MCF 10A (cell line): ENCODE measurements around the gene CSNK2A2. TPM values are rescaled to one million over a fixed set of nuclear protein-coding genes. Genes with fewer than 3 reads are reported as not detected.

Experiments
- BruUV-seq: library from RNA; stranded (reverse); fragments of 400-500 nt; replicated peaks from 2 replicates; lab custom pipeline; 2021; lab: Mats Ljungman, UMichigan
- CTCF ChIA-PET: fragments of 300-600 bp; sonication (Branson Sonifier 250); formaldehyde crosslinking; extraction: SDS; loops from one replicate; lab custom pipeline; 2021; ENCODE audit warnings: antibody characterized with exemption, inconsistent platforms; lab: Yijun Ruan, JAX
- POLR2A ChIA-PET: fragments of 300-600, 350-650 bp; sonication (Branson Sonifier 250); formaldehyde crosslinking; extraction: SDS; loops from one replicate; lab custom pipeline; 2020; ENCODE audit warnings: antibody characterized with exemption, inconsistent platforms; lab: Yijun Ruan, JAX
- DNase-seq: peaks from one replicate; pipeline ENCODE4 v3.0.0-alpha.2; 2018; ENCODE audit not compliant: unreplicated experiment
- H3K27ac Mint-ChIP-seq: one replicate; pipeline ENCODE4 v1.8.0; 2022; ENCODE audit warnings: mild to moderate bottlenecking, low read depth, mixed read lengths; ENCODE audit not compliant: unreplicated experiment
- H3K27me3 Mint-ChIP-seq: one replicate; pipeline ENCODE4 v1.8.0; 2022; ENCODE audit warnings: mixed read lengths; ENCODE audit not compliant: insufficient read depth, unreplicated experiment
- H3K36me3 Mint-ChIP-seq: one replicate; pipeline ENCODE4 v1.8.0; 2022; ENCODE audit warnings: mild to moderate bottlenecking, moderate library complexity, mixed read lengths; ENCODE audit not compliant: insufficient read depth, unreplicated experiment
- H3K4me1 Mint-ChIP-seq: one replicate; pipeline ENCODE4 v1.8.0; 2022; ENCODE audit warnings: mixed read lengths; ENCODE audit not compliant: insufficient read depth, unreplicated experiment
- H3K4me3 Mint-ChIP-seq: one replicate; pipeline ENCODE4 v1.8.0; 2022; ENCODE audit warnings: mild to moderate bottlenecking, moderate library complexity, mixed read lengths; ENCODE audit not compliant: unreplicated experiment
- H3K9me3 Mint-ChIP-seq: one replicate; pipeline ENCODE4 v1.8.0; 2022; ENCODE audit warnings: mixed read lengths; ENCODE audit not compliant: unreplicated experiment
- intact Hi-C: fragments of 100-400 bp; cut with micrococcal nuclease; formaldehyde crosslinking; loops from 2 replicates; pipeline ENCODE4 v1.14.1; 2022
- total RNA-seq: library from RNA; stranded (reverse); gene quantifications from 2 replicates; pipeline ENCODE4 v1.2.3, GENCODE V29; 2022
- TF ChIP-seq, protein P1 (sequence below): fragments of 200-600 bp; IDR thresholded peaks from one replicate; pipeline ENCODE4 v1.8.0; 2022; ENCODE audit warnings: antibody characterized with exemption, mild to moderate bottlenecking; ENCODE audit not compliant: unreplicated experiment

The CSNK2A2 gene
- total RNA-seq, 1 experiment from 2014 or later, result 97.2 TPM

DNA sequence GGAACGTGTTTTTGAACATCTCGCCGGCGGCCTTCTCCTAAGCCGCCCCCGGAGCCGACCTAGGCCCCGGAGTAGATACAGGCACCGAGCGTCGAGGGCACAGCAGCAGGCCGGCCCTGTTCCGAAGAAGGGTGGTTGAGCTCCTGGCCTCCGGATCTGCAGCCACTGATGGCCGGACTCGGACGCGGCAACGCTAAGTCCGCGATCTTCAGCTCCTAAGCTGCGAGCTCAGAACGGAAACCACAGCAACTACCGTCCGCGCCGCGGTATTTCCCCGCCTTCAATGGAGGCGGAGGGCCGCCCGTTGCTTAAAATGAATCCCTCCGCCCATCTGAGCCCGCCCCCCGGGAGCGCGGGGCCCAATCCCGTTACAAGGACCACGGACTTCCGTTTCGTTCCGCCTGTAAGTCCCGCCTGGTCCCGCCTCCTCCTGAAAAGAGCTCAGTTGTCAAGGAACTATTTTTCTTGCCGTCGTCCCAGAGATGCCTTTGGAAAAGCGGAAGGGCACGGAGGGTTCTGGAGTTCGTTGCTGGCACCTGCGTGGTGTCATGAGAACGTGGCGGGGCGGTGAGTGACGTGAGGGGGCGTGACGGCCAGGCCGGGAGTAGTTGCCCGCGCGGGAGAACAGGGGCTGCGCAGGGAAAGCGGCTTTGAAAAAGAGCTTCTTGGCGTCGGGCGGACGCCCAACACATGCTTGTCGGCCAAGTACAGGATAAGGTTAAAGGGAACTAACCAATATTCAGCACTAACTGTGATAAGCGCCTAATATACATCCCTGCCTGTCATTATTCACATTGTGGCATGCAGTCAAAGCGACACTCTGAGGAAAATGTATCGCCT lies 68.6 kb downstream of the CSNK2A2 start, which contains the start of gene CFAP20:
Gene CFAP20 (minus strand): TSS at position 285 of the 840 bp plus-strand sequence. CDS start 266 bp downstream, at position 19.
- peak within 1 kb of the TSS; percentile 94 for H3K27ac Mint-ChIP-seq
- intact Hi-C loops, result loop anchor here (5.0 to 10.0 kb wide), 2 partner anchors 232 to 525 kb away; no protein-coding TSS in a partner anchor
- DNase-seq, result peak; percentile 100
- TF ChIP-seq, protein P1, sequence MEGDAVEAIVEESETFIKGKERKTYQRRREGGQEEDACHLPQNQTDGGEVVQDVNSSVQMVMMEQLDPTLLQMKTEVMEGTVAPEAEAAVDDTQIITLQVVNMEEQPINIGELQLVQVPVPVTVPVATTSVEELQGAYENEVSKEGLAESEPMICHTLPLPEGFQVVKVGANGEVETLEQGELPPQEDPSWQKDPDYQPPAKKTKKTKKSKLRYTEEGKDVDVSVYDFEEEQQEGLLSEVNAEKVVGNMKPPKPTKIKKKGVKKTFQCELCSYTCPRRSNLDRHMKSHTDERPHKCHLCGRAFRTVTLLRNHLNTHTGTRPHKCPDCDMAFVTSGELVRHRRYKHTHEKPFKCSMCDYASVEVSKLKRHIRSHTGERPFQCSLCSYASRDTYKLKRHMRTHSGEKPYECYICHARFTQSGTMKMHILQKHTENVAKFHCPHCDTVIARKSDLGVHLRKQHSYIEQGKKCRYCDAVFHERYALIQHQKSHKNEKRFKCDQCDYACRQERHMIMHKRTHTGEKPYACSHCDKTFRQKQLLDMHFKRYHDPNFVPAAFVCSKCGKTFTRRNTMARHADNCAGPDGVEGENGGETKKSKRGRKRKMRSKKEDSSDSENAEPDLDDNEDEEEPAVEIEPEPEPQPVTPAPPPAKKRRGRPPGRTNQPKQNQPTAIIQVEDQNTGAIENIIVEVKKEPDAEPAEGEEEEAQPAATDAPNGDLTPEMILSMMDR, result no peak
- POLR2A ChIA-PET, result interaction anchor here (0.6 to 6.8 kb wide), 32 partner anchors 8 to 1578 kb away, joined by 3 to 68 read pairs (median 4); partner anchors contain the start of genes CSNK2A2, MMP15, USB1 and ZNF319
- no peaks in the 10 kb centered on the region for H3K36me3 Mint-ChIP-seq
- H3K9me3 Mint-ChIP-seq, result no peaks in the 10 kb centered on the region
- H3K4me1 Mint-ChIP-seq, result peaks cover 25% of the 10 kb centered on the region
- CTCF ChIA-PET, result interaction anchor here (0.5 to 5.7 kb wide), 12 partner anchors 8 to 665 kb away, joined by 3 to 52 read pairs (median 3); no protein-coding TSS in a partner anchor
- peak within 1 kb of the TSS; percentile 92 for H3K4me3 Mint-ChIP-seq
- no TSS peak for BruUV-seq
- H3K27me3 Mint-ChIP-seq, result no peaks in the 10 kb centered on the region

DNA sequence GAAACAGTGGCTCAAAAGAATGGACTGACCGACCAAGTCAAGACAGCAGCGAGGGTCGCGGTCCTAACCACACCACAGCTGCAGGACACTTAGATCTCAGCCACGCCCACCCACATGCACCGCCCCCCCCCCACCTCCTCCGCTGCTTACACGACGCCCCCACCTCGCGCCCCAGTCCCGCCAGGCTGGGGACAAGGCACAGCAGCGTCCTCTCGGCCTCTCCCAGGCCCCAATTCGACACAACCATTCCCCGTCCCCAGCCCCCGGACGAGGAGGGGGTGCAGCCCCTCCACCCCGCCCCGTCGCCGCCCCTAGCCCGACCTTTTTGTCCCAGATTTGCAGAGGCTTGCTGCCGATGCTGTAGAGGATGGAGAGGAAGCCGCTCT lies 69.2 kb downstream of the CSNK2A2 start:
- peak overlapping the region; percentile 94 for H3K27ac Mint-ChIP-seq
- BruUV-seq, result no TSS peak
- no peaks in the 10 kb centered on the region for H3K27me3 Mint-ChIP-seq
- DNase-seq, result no peak
- no peaks in the 10 kb centered on the region for H3K36me3 Mint-ChIP-seq
- H3K4me3 Mint-ChIP-seq, result peak overlapping the region; percentile 92
- H3K4me1 Mint-ChIP-seq, result peaks cover 26% of the 10 kb centered on the region
- TF ChIP-seq, protein P1, result no peak
- POLR2A ChIA-PET, result interaction anchor here (0.6 to 6.8 kb wide), 28 partner anchors 8 to 500 kb away, joined by 3 to 68 read pairs (median 4); partner anchors contain the start of genes CSNK2A2 and MMP15
- no peaks in the 10 kb centered on the region for H3K9me3 Mint-ChIP-seq
- CTCF ChIA-PET, result interaction anchor here (0.5 to 5.7 kb wide), 8 partner anchors 12 to 664 kb away, joined by 3 to 52 read pairs (median 4); no protein-coding TSS in a partner anchor
- intact Hi-C loops, result loop anchor here (5.0 to 10.0 kb wide), 2 partner anchors 231 to 526 kb away; no protein-coding TSS in a partner anchor

DNA sequence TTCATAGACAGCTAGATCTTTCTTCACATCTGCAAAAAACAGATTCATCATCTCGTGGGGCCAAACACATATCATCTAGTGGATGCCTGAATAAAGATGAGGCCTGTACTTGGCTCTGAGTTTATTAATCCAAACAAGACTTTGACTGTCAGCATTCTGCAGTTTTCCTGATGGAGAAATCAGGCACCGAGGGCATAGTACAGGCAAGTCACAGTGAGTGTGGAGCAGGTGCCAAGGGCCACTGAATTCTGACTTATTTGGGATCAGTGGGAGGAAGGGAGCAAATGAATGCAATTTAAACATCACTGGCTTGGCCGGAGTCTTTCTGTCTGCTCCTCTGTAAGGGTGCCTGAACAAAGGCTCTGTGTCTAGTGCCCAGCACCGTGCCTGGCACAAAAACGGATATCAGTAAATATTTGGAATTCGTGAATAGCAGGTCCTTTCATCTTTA lies 69.7 kb downstream of the CSNK2A2 start:
- H3K27me3 Mint-ChIP-seq, result no peaks in the 10 kb centered on the region
- H3K27ac Mint-ChIP-seq, result peak overlapping the region; percentile 94
- intact Hi-C loops, result loop anchor here (5.0 to 10.0 kb wide), 2 partner anchors 231 to 527 kb away; no protein-coding TSS in a partner anchor
- H3K9me3 Mint-ChIP-seq, result no peaks in the 10 kb centered on the region
- TF ChIP-seq, protein P1, result no peak
- no peaks in the 10 kb centered on the region for H3K36me3 Mint-ChIP-seq
- DNase-seq, result peak; percentile 1
- ChIA-PET POLR2A (interaction anchor here (0.6 to 6.8 kb wide), 17 partner anchors 18 to 500 kb away, joined by 3 to 68 read pairs (median 4); partner anchors contain the start of genes GINS3, KATNB1 and MMP15), CTCF (interaction anchor here (0.5 to 5.7 kb wide), 6 partner anchors 9 to 229 kb away, joined by 3 to 52 read pairs (median 12); no protein-coding TSS in a partner anchor)
- peaks cover 26% of the 10 kb centered on the region for H3K4me1 Mint-ChIP-seq
- H3K4me3 Mint-ChIP-seq, result peak overlapping the region; percentile 92
- TSS peak; percentile 41 for BruUV-seq
